EH (cell line): ENCODE measurements around the gene H2AZ2.
"Not testable (repeated sequence)": the region's sequence is repeated elsewhere in the genome, so short reads cannot be mapped to it uniquely, and the experiment has no call there.

ENCODE experiments used
- DNase-seq: peaks from one replicate; pipeline ENCODE4 v3.0.0-alpha.2; 2015; ENCODE audit warnings: low read depth

H2AZ2 gene

GRCh38 chr7:44870780-44871179 lies 22.9 kb upstream of the H2AZ2 start:
- not testable (repeated sequence) for DNase-seq

GRCh38 chr7:44870336-44870735 lies 22.4 kb upstream of the H2AZ2 start:
- not testable (repeated sequence) for DNase-seq

- peak; percentile 91 for DNase-seq
Measured at GRCh38 chr7:44867073-44867995, 19.4 kb upstream of the H2AZ2 start.

GRCh38 chr7:44861949-44862348 lies 14.1 kb upstream of the H2AZ2 start:
- DNase-seq = peak; percentile 43

GRCh38 chr7:44858161-44858560 lies 10.3 kb upstream of the H2AZ2 start:
- no peak for DNase-seq

- DNase-seq = no peak
Measured at GRCh38 chr7:44854644-44855364, 6.9 kb upstream of the H2AZ2 start.

GRCh38 chr7:44853391-44853790 lies 5.5 kb upstream of the H2AZ2 start:
- no peak for DNase-seq

GRCh38 chr7:44852590-44852989 lies 4.7 kb upstream of the H2AZ2 start:
- no peak for DNase-seq

GRCh38 chr7:44849885-44850544 lies 2.1 kb upstream of the H2AZ2 start:
- DNase-seq = peak; percentile 44

GRCh38 chr7:44849259-44849884 lies 1.5 kb upstream of the H2AZ2 start:
- DNase-seq = no peak

- peak; percentile 89 for DNase-seq
Measured at GRCh38 chr7:44847509-44847919, 373 bp downstream of the H2AZ2 start.

- no peak for DNase-seq
Measured at GRCh38 chr7:44846816-44847508, 925 bp downstream of the H2AZ2 start.

- not testable (repeated sequence) for DNase-seq
Measured at GRCh38 chr7:44846390-44846789, 1.5 kb downstream of the H2AZ2 start.

- DNase-seq = no peak
Measured at GRCh38 chr7:44845451-44845850, 2.4 kb downstream of the H2AZ2 start.

GRCh38 chr7:44843440-44843839 lies 4.4 kb downstream of the H2AZ2 start:
- not testable (repeated sequence) for DNase-seq

GRCh38 chr7:44842675-44843074 lies 5.2 kb downstream of the H2AZ2 start:
- not testable (repeated sequence) for DNase-seq

GRCh38 chr7:44838751-44839150 lies 9.1 kb downstream of the H2AZ2 start:
- no peak for DNase-seq

- DNase-seq = no peak
Measured at GRCh38 chr7:44827567-44827966, 20.3 kb downstream of the H2AZ2 start.

- DNase-seq = peak; percentile 94
Measured at GRCh38 chr7:44824894-44825526, 22.9 kb downstream of the H2AZ2 start.

- no peak for DNase-seq
Measured at GRCh38 chr7:44823255-44823781, 24.6 kb downstream of the H2AZ2 start.

GRCh38 chr7:44819292-44819691 lies 28.6 kb downstream of the H2AZ2 start:
- no peak for DNase-seq
